G401 (cell line): ENCODE results near the gene BTG2. TPM values are rescaled to one million over a fixed set of nuclear protein-coding genes. Genes with fewer than 3 reads are reported as not detected.
A peak's percentile ranks its signal among the peaks of the same experiment; 100 is the strongest.
"Not testable (repeated sequence)": the region's sequence is repeated elsewhere in the genome, so short reads cannot be mapped to it uniquely, and the experiment has no call there.

ENCODE experiments used
- DNase-seq: peaks from one replicate; pipeline ENCODE4 v3.0.0-alpha.2; 2015; ENCODE audit warnings: low spot score
- in situ Hi-C: cut with HindIII; loops from 2 replicates; pipeline ENCODE4 v1.10.0; 2016; ENCODE audit warnings: low sequenced_read_pairs, mixed read lengths
- total RNA-seq: library from RNA; depleted of rRNA; stranded (reverse); fragments of >200 nt; shearing (Covaris generic); gene quantifications from 2 replicates; pipeline ENCODE4 v1.2.3, GENCODE V29; 2014; rRNA removed

Gene BTG2, protein sequence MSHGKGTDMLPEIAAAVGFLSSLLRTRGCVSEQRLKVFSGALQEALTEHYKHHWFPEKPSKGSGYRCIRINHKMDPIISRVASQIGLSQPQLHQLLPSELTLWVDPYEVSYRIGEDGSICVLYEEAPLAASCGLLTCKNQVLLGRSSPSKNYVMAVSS
- 12.7 and 15.2 TPM in 2 replicates for total RNA-seq

DNA sequence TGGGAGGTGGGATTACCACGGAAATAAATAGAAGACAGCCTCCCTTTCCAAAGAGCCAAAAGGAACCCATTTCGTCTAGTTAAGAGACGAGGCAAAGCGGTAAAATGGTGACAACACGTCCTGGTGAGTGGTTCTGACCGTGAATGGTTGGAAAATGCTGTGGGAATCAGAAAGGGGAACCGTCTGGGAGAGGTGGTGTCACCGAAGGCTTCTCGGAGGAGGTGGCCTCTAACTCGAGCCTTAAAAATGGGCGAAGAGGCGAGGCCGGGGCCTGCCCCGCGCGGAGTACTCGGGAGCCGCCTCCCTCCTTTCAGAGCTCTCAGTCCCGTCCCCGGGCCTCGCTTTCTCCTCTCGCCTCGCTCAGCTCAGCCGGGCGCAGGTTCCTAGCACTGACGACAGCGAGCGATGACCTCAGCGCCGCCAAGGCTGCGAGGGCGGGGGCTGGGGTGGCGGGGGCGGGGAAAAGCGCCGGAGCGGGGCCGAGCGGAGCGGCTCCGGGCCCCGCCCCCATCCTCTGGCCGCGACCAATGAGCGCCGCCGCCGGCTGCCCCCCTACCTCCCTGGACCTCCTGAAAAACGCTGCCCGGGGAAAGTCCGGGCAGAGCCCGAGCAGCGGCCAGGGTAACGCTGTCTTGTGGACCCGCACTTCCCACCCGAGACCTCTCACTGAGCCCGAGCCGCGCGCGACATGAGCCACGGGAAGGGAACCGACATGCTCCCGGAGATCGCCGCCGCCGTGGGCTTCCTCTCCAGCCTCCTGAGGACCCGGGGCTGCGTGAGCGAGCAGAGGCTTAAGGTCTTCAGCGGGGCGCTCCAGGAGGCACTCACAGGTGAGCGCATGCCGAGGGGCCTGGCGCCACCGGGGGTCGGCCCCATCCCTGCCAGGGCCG lies at the start of gene BTG2:
Gene BTG2 (plus strand): TSS at position 601 of the 890 bp plus-strand sequence. CDS start 88 bp downstream, at position 689.
- peak; percentile 97 for DNase-seq
- in situ Hi-C loops, result no loop called here

- DNase-seq, result not testable (repeated sequence)
- in situ Hi-C loops, result loop anchor here (25.0 kb wide), 1 partner anchor 106 kb away; the partner anchor contains the start of gene FMOD
Observed at GRCh38 chr1:203256636-203257035, 48.7 kb upstream of the BTG2 start.

DNA sequence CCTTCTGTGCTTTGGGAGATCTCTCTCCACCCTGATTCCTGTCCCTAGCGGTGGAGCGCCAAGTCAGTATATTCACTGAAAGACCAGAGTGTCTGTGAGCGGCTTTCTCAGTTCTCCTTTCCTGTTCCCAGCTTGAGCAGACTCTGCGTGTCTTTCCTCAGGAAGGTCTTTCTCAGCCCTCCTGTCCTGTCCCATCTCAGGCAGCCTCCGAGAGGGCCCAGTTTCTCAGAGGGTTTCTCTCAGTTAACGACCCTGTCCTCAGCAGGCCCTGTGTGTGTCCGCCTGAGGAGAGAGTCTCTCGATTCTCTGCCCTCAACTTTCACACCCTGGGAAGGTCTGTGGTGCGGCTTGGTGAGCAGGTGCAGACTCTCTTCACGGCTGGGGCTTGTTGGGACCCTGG lies 41.8 kb upstream of the BTG2 start:
- no peak for DNase-seq
- in situ Hi-C loops, result loop anchor here (25.0 kb wide), 1 partner anchor 99 kb away; the partner anchor contains the start of gene FMOD

- DNase-seq, result no peak
- in situ Hi-C loops, result loop anchor here (25.0 kb wide), 1 partner anchor 98 kb away; the partner anchor contains the start of gene FMOD
Observed at GRCh38 chr1:203264052-203264501, 41.2 kb upstream of the BTG2 start.

GRCh38 chr1:203265541-203265940 lies 39.8 kb upstream of the BTG2 start:
- in situ Hi-C loops, result loop anchor here (25.0 kb wide), 1 partner anchor 97 kb away; the partner anchor contains the start of gene FMOD
- no peak for DNase-seq

- DNase-seq, result not testable (repeated sequence)
- in situ Hi-C loops, result loop anchor here (25.0 kb wide), 1 partner anchor 96 kb away; the partner anchor contains the start of gene FMOD
Observed at GRCh38 chr1:203266140-203266539, 39.2 kb upstream of the BTG2 start.

DNA sequence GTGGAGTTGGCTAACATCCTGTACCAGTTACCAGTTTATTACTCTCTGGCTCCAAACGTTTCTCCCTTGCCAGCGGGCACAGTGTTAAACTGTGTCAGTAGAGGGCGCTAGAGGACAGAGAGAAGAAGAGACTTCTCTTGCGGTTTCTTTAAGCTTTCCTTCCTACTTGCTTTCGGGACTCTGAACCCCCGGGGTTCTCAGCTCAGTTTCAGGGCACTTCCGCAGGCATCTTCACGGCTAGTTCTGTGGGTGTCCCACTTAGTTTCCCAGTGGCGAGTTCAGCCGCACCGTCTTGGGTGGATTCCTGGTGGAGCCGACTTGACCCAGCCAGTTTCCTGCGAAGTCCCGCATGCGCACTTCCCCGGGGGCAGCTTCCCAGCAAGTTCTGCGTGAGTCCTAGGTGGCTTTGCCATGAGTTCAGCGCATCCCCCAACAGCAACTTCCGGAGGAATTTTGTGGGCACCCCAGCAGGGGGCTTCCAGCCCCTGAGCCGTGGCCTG lies 37.9 kb upstream of the BTG2 start:
- in situ Hi-C loops, result loop anchor here (25.0 kb wide), 1 partner anchor 95 kb away; the partner anchor contains the start of gene FMOD
- peak; percentile 94 for DNase-seq

DNA sequence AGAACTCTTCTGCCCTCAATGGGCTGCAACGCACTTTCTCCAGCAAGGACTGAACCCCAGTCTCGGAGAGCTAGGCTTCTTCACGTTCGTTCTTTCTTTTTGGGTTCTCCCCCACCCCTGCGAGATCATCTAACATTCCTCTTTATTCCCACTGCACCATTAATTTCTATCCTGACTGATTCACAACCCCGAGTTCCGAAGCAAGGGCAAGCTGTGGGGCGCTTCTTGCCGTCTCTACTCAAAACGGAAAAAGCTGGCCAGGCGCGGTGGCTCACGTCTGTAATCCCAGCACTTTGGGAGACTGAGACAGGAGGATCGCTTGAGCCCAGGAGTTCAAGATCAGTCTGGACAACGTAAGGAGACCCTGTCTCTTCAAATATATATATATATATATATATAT lies 37.4 kb upstream of the BTG2 start:
- in situ Hi-C loops, result loop anchor here (25.0 kb wide), 1 partner anchor 94 kb away; the partner anchor contains the start of gene FMOD
- DNase-seq, result no peak

GRCh38 chr1:203268901-203269653 lies 36.2 kb upstream of the BTG2 start:
- DNase-seq, result peak; percentile 94
- in situ Hi-C loops, result loop anchor here (25.0 kb wide), 1 partner anchor 93 kb away; the partner anchor contains the start of gene FMOD

- in situ Hi-C loops, result loop anchor here (25.0 kb wide), 1 partner anchor 93 kb away; the partner anchor contains the start of gene FMOD
Observed at GRCh38 chr1:203269654-203270020, 35.7 kb upstream of the BTG2 start.

DNA sequence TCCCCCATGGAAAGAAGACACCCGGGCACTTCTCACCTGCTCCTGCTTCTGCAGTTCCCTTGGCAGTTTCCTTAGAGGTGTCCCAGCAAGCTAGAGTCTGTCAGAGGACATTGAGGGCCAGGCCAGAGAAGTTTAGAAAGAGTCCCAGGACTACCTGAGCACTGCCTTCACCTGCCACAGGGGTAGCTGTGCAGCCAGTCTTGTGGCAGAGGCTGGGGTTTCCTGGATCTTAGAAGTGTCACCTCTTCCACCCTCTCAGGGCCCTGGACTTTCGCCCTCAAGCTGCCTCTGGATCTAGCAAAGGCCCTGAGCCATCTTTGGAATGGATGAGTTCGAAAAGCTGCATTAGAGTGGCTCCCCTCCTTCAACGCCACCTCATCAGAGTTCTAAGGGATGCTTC lies 34.9 kb upstream of the BTG2 start:
- no peak for DNase-seq
- in situ Hi-C loops, result loop anchor here (25.0 kb wide), 1 partner anchor 92 kb away; the partner anchor contains the start of gene FMOD

More at GRCh38 chr1:203269654-203270020, 35.7 kb upstream of the BTG2 start:
- no peak for DNase-seq

DNA sequence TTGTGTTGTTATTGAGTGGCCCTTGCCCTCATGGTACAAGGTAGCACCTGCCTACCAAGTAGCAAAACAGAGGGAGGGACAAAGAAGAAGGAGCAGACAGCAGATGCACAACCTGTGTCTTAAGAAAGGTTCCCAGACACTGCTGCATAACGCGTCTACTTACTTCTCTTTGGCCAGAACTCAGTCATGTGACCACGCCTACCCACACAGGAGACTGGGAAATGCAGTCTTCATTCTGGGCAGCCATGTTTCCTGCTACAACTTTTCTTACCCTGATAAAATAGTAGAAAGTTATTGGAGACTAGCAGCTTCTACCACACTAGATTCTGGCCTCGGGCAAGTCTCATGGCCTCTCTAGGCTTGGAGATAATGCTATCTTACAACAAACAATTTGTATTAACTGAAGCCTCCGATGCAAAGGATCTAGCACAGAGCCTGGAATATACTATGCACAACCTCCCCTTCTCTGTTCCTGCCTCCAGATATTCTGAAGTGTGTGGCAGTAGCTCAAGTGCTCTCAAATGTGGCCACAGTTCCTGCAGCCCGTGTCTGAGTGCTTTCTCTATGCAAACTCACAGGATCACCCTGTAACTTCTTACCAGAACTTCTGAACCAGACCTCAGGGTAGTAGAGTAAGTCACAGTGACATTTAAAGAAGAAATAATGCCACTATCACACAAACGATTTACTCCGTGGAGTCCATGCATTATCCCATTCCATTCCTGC lies 34.1 kb upstream of the BTG2 start:
- DNase-seq, result no peak
- in situ Hi-C loops, result loop anchor here (25.0 kb wide), 1 partner anchor 91 kb away; the partner anchor contains the start of gene FMOD

DNA sequence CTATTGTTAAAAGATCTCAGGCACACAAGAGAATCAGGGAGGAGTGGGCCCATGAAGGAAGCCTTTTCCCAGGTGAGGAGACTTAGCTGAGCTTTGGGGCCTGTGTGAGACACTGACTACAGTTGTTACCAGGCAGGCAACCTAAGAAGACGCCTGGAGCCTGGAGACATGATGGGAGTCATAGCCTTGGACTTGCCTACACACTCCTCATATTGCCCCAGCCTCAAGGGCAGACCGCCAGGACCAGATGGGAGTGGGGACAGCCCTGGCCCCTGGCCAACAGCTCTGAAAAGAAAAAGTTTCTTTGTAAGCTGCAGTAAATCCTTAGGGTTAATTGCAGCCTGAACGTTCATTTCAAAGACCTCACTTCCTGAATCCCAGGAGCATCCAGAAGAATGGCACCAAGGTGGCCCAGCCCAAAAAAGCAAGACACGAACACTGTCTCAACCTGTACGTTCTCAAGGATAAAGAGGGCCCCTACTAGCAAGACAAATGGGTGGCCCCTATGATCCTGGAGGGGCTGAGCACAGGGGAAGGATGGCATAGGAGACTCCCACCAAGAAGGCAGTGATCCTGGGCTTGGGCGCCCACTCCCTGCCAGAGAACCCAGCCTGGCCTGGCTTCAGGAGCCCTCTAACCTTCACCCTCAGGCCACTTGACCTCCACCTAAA lies 33.2 kb upstream of the BTG2 start:
- no peak for DNase-seq
- in situ Hi-C loops, result loop anchor here (25.0 kb wide), 1 partner anchor 90 kb away; the partner anchor contains the start of gene FMOD

DNA sequence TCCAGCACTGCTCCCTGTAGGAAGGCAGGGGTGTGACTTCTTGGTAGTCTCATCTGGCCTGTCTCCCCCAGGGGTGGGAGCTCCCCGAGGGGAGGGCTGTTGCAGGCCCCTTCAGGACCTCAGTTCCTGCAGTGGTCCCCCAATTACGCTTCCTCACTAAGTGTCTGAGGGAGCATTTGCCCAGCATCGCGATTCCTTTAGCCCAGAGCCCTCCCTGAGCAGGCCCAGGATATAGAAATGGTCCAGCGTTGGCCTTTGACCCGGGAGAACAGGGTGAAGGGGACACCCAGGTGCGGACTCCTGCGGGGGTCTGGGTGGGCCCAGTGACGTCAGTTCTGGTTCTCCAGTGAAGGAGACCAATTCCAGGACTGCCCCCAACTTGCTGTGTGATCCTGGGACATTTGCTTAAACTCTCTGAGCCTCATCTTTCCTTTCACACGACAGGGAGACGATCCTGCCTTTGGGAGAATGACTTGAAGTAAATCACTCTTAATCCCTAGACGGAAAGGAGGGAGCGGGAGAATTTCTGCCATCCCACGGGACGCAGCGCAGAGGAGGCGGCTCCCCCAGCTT lies 32.6 kb upstream of the BTG2 start:
- no peak for DNase-seq
- in situ Hi-C loops, result loop anchor here (25.0 kb wide), 1 partner anchor 90 kb away; the partner anchor contains the start of gene FMOD

- in situ Hi-C loops, result loop anchor here (25.0 kb wide), 1 partner anchor 89 kb away; the partner anchor contains the start of gene FMOD
Observed at GRCh38 chr1:203273206-203273868, 32.0 kb upstream of the BTG2 start.

DNA sequence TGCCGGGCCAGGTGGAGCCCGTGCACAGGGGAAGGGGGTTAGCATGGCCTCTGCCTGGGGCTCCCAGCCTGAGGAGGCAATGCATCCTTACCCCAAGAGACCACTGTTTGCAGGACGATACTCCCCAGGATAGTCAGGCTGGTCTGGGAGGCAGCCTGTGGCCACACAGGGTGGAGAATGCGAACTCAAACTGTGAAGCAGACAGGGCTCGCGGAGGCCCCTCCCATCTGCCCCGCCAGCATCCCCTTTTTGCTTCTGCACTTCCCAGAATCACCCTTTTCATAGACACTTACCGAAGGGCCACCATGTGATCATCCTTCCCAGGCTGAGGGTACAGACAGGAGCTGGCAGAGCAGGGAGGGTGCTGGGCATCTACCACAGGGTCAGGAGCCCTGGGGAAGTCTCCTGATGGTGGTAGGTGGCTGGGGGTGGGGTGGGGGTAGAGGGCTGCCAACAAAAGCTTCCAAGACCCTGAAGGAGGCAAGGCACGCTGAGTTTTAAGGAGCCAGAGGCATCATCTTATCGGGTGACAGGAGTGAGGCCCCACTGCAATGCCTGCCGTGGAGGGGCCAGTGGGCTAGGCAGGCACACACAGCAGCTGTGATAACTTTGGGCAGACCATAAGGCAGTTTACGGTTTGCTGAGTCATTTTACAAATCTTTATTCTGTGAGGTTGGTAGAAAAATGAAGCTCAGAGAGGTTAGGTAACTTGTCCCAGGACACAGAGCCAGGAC lies 31.3 kb upstream of the BTG2 start:
- in situ Hi-C loops, result loop anchor here (25.0 kb wide), 1 partner anchor 88 kb away; the partner anchor contains the start of gene FMOD
- DNase-seq, result no peak

More at GRCh38 chr1:203273206-203273868, 32.0 kb upstream of the BTG2 start:
- peak; percentile 92 for DNase-seq
